ENCODE results near the gene GAR1.

DNA sequence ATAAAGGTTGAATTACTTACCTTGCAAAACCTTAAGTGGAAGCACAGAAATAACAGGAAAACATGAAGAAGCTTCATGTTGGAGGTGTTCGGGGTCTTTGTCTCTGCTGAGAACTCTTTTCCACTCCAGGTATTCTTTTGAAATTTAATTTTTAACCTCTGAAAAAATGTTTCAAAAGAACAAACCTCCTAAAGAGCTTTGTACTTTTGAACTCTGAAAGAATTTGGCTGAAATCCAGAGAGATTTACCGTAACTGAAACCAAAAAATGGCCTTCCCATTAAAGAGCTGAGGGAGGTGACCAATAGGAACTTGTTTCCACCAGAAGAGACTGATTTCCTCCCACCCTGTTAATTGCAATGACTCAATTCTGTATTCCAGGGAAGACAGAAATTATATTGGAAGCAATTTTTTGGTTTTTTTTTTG is 13.7 kb upstream of the GAR1 start, which contains the start of gene CFI:
- TF ChIP-seq ZNF707 (tag by site-specific recombination; IDR thresholded peaks at IDR 0.05), result no peak
- TF ChIP-seq, protein P1, sequence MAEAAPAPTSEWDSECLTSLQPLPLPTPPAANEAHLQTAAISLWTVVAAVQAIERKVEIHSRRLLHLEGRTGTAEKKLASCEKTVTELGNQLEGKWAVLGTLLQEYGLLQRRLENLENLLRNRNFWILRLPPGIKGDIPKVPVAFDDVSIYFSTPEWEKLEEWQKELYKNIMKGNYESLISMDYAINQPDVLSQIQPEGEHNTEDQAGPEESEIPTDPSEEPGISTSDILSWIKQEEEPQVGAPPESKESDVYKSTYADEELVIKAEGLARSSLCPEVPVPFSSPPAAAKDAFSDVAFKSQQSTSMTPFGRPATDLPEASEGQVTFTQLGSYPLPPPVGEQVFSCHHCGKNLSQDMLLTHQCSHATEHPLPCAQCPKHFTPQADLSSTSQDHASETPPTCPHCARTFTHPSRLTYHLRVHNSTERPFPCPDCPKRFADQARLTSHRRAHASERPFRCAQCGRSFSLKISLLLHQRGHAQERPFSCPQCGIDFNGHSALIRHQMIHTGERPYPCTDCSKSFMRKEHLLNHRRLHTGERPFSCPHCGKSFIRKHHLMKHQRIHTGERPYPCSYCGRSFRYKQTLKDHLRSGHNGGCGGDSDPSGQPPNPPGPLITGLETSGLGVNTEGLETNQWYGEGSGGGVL (tag by site-specific recombination; IDR thresholded peaks at IDR 0.05), result no peak
- no peak for TF ChIP-seq ZFP3 (tag by site-specific recombination; IDR thresholded peaks at IDR 0.05; ENCODE audit: low read depth)
- TF ChIP-seq, protein P2, sequence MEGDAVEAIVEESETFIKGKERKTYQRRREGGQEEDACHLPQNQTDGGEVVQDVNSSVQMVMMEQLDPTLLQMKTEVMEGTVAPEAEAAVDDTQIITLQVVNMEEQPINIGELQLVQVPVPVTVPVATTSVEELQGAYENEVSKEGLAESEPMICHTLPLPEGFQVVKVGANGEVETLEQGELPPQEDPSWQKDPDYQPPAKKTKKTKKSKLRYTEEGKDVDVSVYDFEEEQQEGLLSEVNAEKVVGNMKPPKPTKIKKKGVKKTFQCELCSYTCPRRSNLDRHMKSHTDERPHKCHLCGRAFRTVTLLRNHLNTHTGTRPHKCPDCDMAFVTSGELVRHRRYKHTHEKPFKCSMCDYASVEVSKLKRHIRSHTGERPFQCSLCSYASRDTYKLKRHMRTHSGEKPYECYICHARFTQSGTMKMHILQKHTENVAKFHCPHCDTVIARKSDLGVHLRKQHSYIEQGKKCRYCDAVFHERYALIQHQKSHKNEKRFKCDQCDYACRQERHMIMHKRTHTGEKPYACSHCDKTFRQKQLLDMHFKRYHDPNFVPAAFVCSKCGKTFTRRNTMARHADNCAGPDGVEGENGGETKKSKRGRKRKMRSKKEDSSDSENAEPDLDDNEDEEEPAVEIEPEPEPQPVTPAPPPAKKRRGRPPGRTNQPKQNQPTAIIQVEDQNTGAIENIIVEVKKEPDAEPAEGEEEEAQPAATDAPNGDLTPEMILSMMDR (tag by site-specific recombination; IDR thresholded peaks at IDR 0.05), result no peak
- TF ChIP-seq, protein P3, sequence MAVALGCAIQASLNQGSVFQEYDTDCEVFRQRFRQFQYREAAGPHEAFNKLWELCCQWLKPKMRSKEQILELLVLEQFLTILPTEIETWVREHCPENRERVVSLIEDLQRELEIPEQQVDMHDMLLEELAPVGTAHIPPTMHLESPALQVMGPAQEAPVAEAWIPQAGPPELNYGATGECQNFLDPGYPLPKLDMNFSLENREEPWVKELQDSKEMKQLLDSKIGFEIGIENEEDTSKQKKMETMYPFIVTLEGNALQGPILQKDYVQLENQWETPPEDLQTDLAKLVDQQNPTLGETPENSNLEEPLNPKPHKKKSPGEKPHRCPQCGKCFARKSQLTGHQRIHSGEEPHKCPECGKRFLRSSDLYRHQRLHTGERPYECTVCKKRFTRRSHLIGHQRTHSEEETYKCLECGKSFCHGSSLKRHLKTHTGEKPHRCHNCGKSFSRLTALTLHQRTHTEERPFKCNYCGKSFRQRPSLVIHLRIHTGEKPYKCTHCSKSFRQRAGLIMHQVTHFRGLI (tag by site-specific recombination; IDR thresholded peaks at IDR 0.05), result no peak
- TF ChIP-seq ZNF660 (tag by site-specific recombination; IDR thresholded peaks at IDR 0.05), result no peak
- TF ChIP-seq ZFP69B (tag by site-specific recombination; IDR thresholded peaks at IDR 0.05), result no peak
- TF ChIP-seq, protein P4, sequence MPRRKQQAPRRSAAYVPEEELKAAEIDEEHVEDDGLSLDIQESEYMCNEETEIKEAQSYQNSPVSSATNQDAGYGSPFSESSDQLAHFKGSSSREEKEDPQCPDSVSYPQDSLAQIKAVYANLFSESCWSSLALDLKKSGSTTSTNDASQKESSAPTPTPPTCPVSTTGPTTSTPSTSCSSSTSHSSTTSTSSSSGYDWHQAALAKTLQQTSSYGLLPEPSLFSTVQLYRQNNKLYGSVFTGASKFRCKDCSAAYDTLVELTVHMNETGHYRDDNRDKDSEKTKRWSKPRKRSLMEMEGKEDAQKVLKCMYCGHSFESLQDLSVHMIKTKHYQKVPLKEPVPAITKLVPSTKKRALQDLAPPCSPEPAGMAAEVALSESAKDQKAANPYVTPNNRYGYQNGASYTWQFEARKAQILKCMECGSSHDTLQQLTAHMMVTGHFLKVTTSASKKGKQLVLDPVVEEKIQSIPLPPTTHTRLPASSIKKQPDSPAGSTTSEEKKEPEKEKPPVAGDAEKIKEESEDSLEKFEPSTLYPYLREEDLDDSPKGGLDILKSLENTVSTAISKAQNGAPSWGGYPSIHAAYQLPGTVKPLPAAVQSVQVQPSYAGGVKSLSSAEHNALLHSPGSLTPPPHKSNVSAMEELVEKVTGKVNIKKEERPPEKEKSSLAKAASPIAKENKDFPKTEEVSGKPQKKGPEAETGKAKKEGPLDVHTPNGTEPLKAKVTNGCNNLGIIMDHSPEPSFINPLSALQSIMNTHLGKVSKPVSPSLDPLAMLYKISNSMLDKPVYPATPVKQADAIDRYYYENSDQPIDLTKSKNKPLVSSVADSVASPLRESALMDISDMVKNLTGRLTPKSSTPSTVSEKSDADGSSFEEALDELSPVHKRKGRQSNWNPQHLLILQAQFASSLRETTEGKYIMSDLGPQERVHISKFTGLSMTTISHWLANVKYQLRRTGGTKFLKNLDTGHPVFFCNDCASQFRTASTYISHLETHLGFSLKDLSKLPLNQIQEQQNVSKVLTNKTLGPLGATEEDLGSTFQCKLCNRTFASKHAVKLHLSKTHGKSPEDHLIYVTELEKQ (tag by site-specific recombination; IDR thresholded peaks at IDR 0.05; ENCODE audit: borderline replicate concordance), result no peak
- no peak for TF ChIP-seq ZNF350 (tag by site-specific recombination; IDR thresholded peaks at IDR 0.05)
- TF ChIP-seq ZNF776 (tag by site-specific recombination; IDR thresholded peaks at IDR 0.05; ENCODE audit: borderline replicate concordance), result no peak
- TF ChIP-seq KLF17 (tag by site-specific recombination; IDR thresholded peaks at IDR 0.05), result no peak
- TF ChIP-seq ZNF645 (tag by site-specific recombination; IDR thresholded peaks at IDR 0.05), result no peak
